GM10266 (cell line): ENCODE data around the gene WBP1.
A peak's percentile ranks its signal among the peaks of the same experiment; 100 is the strongest.
"Not testable (repeated sequence)": the region's sequence is repeated elsewhere in the genome, so short reads cannot be mapped to it uniquely, and the experiment has no call there.

Experiments
- DNase-seq: peaks from one replicate; pipeline ENCODE4 v3.0.0; 2012; ENCODE audit errors: extremely low spot score
- TF ChIP-seq, protein P1 (sequence below): IDR thresholded peaks from 2 replicates; pipeline ENCODE4 v1.5.1; 2012; ENCODE audit warnings: mild to moderate bottlenecking, low read depth; ENCODE audit not compliant: control insufficient read depth, insufficient read depth; ENCODE audit errors: missing control alignments

The WBP1 gene

GRCh38 chr2:74439373-74439772, 18.9 kb upstream of the WBP1 start:
- no peak for DNase-seq
- TF ChIP-seq, protein P1, sequence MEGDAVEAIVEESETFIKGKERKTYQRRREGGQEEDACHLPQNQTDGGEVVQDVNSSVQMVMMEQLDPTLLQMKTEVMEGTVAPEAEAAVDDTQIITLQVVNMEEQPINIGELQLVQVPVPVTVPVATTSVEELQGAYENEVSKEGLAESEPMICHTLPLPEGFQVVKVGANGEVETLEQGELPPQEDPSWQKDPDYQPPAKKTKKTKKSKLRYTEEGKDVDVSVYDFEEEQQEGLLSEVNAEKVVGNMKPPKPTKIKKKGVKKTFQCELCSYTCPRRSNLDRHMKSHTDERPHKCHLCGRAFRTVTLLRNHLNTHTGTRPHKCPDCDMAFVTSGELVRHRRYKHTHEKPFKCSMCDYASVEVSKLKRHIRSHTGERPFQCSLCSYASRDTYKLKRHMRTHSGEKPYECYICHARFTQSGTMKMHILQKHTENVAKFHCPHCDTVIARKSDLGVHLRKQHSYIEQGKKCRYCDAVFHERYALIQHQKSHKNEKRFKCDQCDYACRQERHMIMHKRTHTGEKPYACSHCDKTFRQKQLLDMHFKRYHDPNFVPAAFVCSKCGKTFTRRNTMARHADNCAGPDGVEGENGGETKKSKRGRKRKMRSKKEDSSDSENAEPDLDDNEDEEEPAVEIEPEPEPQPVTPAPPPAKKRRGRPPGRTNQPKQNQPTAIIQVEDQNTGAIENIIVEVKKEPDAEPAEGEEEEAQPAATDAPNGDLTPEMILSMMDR, result no peak

DNA sequence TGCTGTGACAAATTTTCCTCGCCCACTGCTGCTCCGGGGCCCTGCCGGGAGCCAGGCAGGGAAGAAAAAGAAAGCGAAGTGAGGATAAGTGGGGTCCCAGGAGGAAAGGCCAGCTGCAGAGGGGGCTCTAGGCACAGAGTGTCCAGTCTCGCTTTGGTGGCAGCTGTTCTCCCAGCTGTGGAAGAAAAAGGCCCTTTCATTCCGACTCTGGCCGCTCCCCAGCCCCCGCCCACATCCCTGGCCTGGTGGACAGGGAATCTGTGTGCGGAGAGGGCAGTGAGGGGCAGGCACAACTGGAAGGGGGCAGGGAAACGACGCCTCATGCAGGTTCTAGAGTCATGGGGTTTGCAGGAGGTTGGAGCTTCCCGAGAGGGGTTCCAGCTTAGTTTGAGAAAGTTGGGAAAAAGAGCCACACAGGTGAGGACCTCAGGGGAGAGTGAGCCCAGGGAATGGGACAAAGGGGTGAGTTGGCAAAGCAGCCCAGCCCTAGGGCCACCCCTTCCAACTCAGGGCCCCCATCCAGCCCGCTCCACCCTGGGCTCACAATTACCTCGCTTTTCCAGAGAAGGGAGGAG, 18.3 kb upstream of the WBP1 start:
- TF ChIP-seq, protein P1, result no peak
- DNase-seq, result no peak

GRCh38 chr2:74440378-74441169, 17.7 kb upstream of the WBP1 start:
- TF ChIP-seq, protein P1, result peak; percentile 25
- DNase-seq, result peak; percentile 97

- DNase-seq, result no peak
Measured at GRCh38 chr2:74441170-74441689, 17.0 kb upstream of the WBP1 start.

DNA sequence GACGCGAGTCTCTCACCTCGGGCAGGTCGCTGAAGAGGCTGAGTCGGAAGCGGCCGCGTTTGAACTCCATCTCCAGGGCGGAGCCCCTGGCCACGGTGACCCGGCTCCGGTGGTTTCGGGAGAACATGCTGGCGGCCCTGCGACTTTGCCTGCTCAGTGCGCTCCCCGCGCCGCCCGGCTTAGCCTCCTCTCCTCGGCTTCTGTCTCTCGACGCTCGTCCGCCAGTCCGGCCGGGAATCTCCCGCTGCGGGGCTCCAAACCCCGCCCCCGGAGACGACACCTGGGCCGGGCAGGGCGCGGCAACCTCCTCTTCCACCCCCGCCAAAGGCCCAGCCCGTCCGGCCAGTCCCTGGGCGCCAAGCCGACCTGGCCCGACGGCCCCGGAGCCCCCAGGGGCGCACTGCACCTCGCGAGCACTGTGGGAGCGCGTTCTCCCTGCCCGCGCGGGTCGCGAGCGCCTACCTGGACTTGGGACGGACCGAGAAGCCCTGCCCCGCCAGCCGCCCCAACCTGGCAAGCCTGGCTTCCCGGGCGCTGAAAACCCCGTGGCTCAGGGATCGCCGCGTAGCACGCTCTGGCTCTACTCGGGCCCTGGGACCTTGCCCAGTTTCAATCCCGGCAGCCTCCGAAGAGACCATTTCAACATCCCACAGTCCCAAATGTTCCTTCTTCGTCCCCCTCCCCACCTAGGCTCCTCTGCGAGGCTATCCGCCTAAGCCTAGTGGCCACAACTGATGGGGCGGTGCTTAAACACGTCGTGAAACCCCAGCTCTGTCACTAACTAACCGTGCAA, 16.4 kb upstream of the WBP1 start, which contains the start of gene RTKN:
TSS of gene RTKN (minus strand) at position 248 of the 793 bp plus-strand sequence. CDS start at position 127, 121 bp downstream.
- DNase-seq, result peak; percentile 65
- TF ChIP-seq, protein P1, result no peak

More at GRCh38 chr2:74441170-74441689, 17.0 kb upstream of the WBP1 start:
- TF ChIP-seq, protein P1, result no peak

DNA sequence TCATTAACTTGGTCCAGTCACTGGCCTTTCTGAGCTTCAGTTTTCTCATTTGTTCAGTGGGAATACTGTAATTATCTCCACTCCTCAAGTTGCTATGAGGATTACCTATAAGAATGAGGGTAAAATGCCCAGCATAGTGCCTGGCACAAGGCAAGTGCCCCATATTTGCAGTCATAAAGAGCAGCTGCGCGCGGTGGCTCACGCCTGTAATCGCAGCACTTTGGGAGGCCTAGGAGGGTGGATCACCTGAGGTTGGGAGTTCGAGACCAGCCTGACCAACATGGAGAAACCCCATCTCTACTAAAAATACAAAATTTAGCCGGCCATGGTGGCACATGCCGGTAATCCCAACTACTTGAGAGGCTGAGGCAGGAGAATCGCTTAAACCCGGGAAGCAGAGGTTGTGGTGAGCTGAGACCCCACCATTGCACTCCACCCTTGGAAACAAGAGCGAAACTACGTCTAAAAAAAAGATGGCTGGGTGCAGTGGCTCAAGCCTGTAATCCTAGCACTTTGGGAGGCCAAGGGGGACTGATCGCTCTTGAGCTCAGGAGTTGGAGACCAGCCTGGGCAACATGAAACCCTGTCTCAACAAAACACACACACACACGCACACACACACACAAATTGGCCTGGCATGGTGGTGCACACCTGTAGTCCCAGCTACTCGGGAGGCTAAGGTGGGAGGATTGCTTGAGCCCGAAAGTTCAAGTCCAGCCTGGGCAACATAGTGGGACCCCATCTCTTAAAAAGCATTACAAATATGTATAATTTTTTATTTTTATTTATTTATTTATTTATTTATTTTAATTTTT, 15.5 kb upstream of the WBP1 start:
- not testable (repeated sequence) for DNase-seq
